OCI-LY1 (cell line): ENCODE results near the gene ZDHHC20.

ENCODE experiments used
- H2AFZ ChIP-seq: fragments of 200-600 bp; sonication (generic), shearing (Covaris generic); 2 replicates; pipeline ENCODE4 v1.6.0; 2014; ENCODE audit warnings: antibody characterized with exemption, mild to moderate bottlenecking, low read length
- H3F3A ChIP-seq: fragments of 200-600 bp; sonication (generic), shearing (Covaris generic); 2 replicates; pipeline ENCODE4 v1.6.0; 2014; ENCODE audit warnings: mild to moderate bottlenecking, antibody characterized with exemption, low read length, moderate library complexity; ENCODE audit not compliant: insufficient read depth
- H3K27ac ChIP-seq: fragments of 200-600 bp; sonication (generic); 2 replicates; pipeline ENCODE4 v1.5.1; 2014; ENCODE audit warnings: low read length, mixed run types, mild to moderate bottlenecking, low read depth; ENCODE audit not compliant: poor library complexity, severe bottlenecking
- H3K27me3 ChIP-seq: fragments of 200-600 bp; sonication (generic); 2 replicates; pipeline ENCODE4 v1.6.0; 2014; ENCODE audit warnings: antibody characterized with exemption, mild to moderate bottlenecking, low read length, moderate library complexity; ENCODE audit not compliant: insufficient read depth
- H3K36me3 ChIP-seq: fragments of 200-600 bp; sonication (generic); 2 replicates; pipeline ENCODE4 v1.6.1; 2014; ENCODE audit warnings: mild to moderate bottlenecking, antibody characterized with exemption, low read length, moderate library complexity, mixed read lengths; ENCODE audit not compliant: insufficient read depth
- H3K4me1 ChIP-seq: fragments of 200-600 bp; sonication (generic); 2 replicates; pipeline ENCODE4 v1.5.1; 2014; ENCODE audit warnings: mild to moderate bottlenecking, low read length, moderate library complexity; ENCODE audit not compliant: insufficient read depth, severe bottlenecking
- H3K4me2 ChIP-seq: fragments of 200-600 bp; sonication (generic), shearing (Covaris generic); 2 replicates; pipeline ENCODE4 v1.6.1; 2014; ENCODE audit warnings: low read length
- H3K4me3 ChIP-seq: fragments of 200-600 bp; sonication (generic); 2 replicates; pipeline ENCODE4 v1.5.1; 2014; ENCODE audit warnings: low read length, low read depth, mild to moderate bottlenecking, mixed read lengths; ENCODE audit not compliant: poor library complexity, severe bottlenecking
- H3K79me2 ChIP-seq: fragments of 200-600 bp; shearing (Covaris generic); 2 replicates; pipeline ENCODE4 v1.6.1; 2016; ENCODE audit warnings: mixed run types, low read length, mixed read lengths; ENCODE audit not compliant: insufficient read depth
- H3K9ac ChIP-seq: fragments of 200-600 bp; sonication (generic), shearing (Covaris generic); 2 replicates; pipeline ENCODE4 v1.6.1; 2014; ENCODE audit warnings: mild to moderate bottlenecking, low read length, mixed read lengths
- H3K9me2 ChIP-seq: fragments of 200-600 bp; sonication (generic), shearing (Covaris generic); 2 replicates; pipeline ENCODE4 v1.6.1; 2014; ENCODE audit warnings: low read depth, mild to moderate bottlenecking, low read length, mixed read lengths
- H3K9me3 ChIP-seq: fragments of 200-600 bp; shearing (Covaris generic); 2 replicates; pipeline ENCODE4 v1.6.1; 2014; ENCODE audit warnings: low read length, mixed read lengths
- H4K20me1 ChIP-seq: fragments of 200-600 bp; sonication (generic), shearing (Covaris generic); 2 replicates; pipeline ENCODE4 v1.6.0; 2016; ENCODE audit warnings: mild to moderate bottlenecking, low read length; ENCODE audit not compliant: insufficient read depth
- EZH2 ChIP-seq: fragments of 200-600 bp; sonication (generic), shearing (Covaris generic); IDR thresholded peaks from 2 replicates; pipeline ENCODE4 v1.8.0; 2017; ENCODE audit warnings: borderline replicate concordance, mixed run types, mild to moderate bottlenecking, antibody characterized with exemption, low read length, moderate library complexity, mixed read lengths
- TF ChIP-seq, protein P1 (sequence below): fragments of 200-600 bp; sonication (generic), shearing (Covaris generic); IDR thresholded peaks from 2 replicates; pipeline ENCODE4 v1.5.1; 2017; ENCODE audit warnings: mild to moderate bottlenecking, antibody characterized with exemption, low read length, moderate library complexity, mixed read lengths

ZDHHC20 gene

GRCh38 chr13:21364357-21364756, 94.7 kb downstream of the ZDHHC20 start:
- TF ChIP-seq EZH2 = no peak
- TF ChIP-seq, protein P1, sequence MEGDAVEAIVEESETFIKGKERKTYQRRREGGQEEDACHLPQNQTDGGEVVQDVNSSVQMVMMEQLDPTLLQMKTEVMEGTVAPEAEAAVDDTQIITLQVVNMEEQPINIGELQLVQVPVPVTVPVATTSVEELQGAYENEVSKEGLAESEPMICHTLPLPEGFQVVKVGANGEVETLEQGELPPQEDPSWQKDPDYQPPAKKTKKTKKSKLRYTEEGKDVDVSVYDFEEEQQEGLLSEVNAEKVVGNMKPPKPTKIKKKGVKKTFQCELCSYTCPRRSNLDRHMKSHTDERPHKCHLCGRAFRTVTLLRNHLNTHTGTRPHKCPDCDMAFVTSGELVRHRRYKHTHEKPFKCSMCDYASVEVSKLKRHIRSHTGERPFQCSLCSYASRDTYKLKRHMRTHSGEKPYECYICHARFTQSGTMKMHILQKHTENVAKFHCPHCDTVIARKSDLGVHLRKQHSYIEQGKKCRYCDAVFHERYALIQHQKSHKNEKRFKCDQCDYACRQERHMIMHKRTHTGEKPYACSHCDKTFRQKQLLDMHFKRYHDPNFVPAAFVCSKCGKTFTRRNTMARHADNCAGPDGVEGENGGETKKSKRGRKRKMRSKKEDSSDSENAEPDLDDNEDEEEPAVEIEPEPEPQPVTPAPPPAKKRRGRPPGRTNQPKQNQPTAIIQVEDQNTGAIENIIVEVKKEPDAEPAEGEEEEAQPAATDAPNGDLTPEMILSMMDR = no peak

DNA sequence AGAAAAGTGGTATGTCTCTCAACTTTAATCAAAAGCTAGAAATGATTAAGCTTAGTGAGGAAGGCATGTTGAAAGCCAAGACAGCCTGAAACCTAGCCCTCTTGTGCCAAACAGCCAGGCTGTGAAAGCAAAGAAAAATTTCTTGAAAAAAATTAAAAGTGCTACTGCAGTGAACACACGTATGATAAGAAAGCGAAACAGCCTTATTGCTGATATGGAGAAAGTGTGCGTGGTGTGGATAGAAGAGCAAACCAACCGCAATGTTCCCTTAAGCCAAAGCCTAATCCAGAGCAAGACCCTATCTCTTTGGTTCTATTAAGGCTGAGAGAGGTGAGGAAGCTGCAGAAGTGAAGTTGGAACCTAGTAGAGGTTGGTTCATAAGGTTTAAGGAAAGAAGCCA, 96.4 kb downstream of the ZDHHC20 start:
- Histone ChIP-seq H3K4me1 (no peaks in the 10 kb centered on the region), H3K9me3 (no peaks in the 10 kb centered on the region), H3K79me2 (no peaks in the 10 kb centered on the region), H3K27ac (no peak overlapping the region), H3K9ac (no peak overlapping the region), H3K4me2 (no peak overlapping the region), H3K27me3 (no peaks in the 10 kb centered on the region), H2AFZ (no peak overlapping the region), H4K20me1 (no peaks in the 10 kb centered on the region), H3F3A (no peaks in the 10 kb centered on the region), H3K4me3 (no peak overlapping the region), H3K36me3 (no peaks in the 10 kb centered on the region), H3K9me2 (no peaks in the 10 kb centered on the region)
- no peak for TF ChIP-seq EZH2
- TF ChIP-seq, protein P1 = no peak

More at GRCh38 chr13:21364357-21364756, 94.7 kb downstream of the ZDHHC20 start:
- Histone ChIP-seq H4K20me1 (no peaks in the 10 kb centered on the region), H3K27ac (no peak overlapping the region), H2AFZ (no peak overlapping the region), H3K9ac (no peak overlapping the region), H3F3A (no peaks in the 10 kb centered on the region), H3K4me1 (no peaks in the 10 kb centered on the region), H3K79me2 (no peaks in the 10 kb centered on the region), H3K36me3 (no peaks in the 10 kb centered on the region), H3K4me3 (no peak overlapping the region), H3K4me2 (no peak overlapping the region), H3K9me2 (no peaks in the 10 kb centered on the region), H3K9me3 (no peaks in the 10 kb centered on the region), H3K27me3 (no peaks in the 10 kb centered on the region)

DNA sequence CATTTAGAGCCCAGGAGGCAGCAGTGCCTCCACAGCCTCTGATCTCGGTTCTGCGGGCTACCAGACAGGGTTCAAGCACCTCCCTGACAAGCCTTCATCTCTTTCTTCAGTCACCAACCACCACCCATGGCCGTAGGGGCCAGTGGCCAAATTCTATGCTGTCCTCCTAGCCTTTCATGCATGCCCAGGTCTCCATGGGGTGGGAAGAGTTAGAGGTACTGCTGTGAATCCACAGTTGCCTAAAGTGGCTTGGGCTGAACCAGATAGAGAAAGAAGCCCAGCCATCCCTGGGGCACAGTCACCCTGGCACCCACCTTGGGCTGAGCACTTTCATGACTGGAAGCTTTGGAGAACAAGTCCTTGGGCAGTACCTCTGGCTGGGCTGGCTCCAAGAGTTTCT, 97.4 kb downstream of the ZDHHC20 start:
- Histone ChIP-seq H3F3A (no peaks in the 10 kb centered on the region), H3K9ac (no peak overlapping the region), H2AFZ (no peak overlapping the region), H3K4me3 (no peak overlapping the region), H4K20me1 (no peaks in the 10 kb centered on the region), H3K27me3 (no peaks in the 10 kb centered on the region), H3K9me2 (no peaks in the 10 kb centered on the region), H3K4me1 (no peaks in the 10 kb centered on the region), H3K4me2 (no peak overlapping the region), H3K27ac (no peak overlapping the region), H3K9me3 (no peaks in the 10 kb centered on the region), H3K79me2 (no peaks in the 10 kb centered on the region), H3K36me3 (no peaks in the 10 kb centered on the region)
- TF ChIP-seq, protein P1 = no peak
- TF ChIP-seq EZH2 = no peak
